ENCODE measurements around the gene MTURN.

The MTURN gene

GRCh38 chr7:30136117-30136731, 1.4 kb downstream of the MTURN start:
- no peak for DNase-seq

- DNase-seq: no peak
These were observed 2.1 kb downstream of the MTURN start for GRCh38 chr7:30136743-30137485.

- DNase-seq: no peak
These were observed 5.1 kb downstream of the MTURN start for GRCh38 chr7:30139836-30140384.

- no peak for DNase-seq
These were observed 5.7 kb downstream of the MTURN start for GRCh38 chr7:30140456-30140855.

GRCh38 chr7:30142710-30143109, 7.9 kb downstream of the MTURN start:
- no peak for DNase-seq

GRCh38 chr7:30143748-30144251, 9.0 kb downstream of the MTURN start:
- no peak for DNase-seq

GRCh38 chr7:30144657-30145306, 10.0 kb downstream of the MTURN start:
- DNase-seq: no peak

- DNase-seq: no peak
These were observed 10.7 kb downstream of the MTURN start for GRCh38 chr7:30145426-30145970.

- peak; percentile 66 for DNase-seq
These were observed 11.4 kb downstream of the MTURN start for GRCh38 chr7:30146127-30146612.

- DNase-seq: no peak
These were observed 12.4 kb downstream of the MTURN start for GRCh38 chr7:30147223-30147622.

GRCh38 chr7:30147785-30148184, 13.0 kb downstream of the MTURN start:
- no peak for DNase-seq

GRCh38 chr7:30148426-30148825, 13.6 kb downstream of the MTURN start:
- no peak for DNase-seq

- DNase-seq: no peak
These were observed 14.2 kb downstream of the MTURN start for GRCh38 chr7:30148951-30149459.

- no peak for DNase-seq
These were observed 15.0 kb downstream of the MTURN start for GRCh38 chr7:30149640-30150272.

GRCh38 chr7:30150711-30151110, 15.9 kb downstream of the MTURN start:
- no peak for DNase-seq

- no peak for DNase-seq
These were observed 19.4 kb downstream of the MTURN start for GRCh38 chr7:30154111-30154587.

- DNase-seq: no peak
These were observed 20.7 kb downstream of the MTURN start for GRCh38 chr7:30155481-30155880.

GRCh38 chr7:30157204-30157603, 22.4 kb downstream of the MTURN start:
- no peak for DNase-seq

GRCh38 chr7:30159163-30159562, 24.4 kb downstream of the MTURN start:
- no peak for DNase-seq

- no peak for DNase-seq
These were observed 24.9 kb downstream of the MTURN start for GRCh38 chr7:30159698-30160143.

GRCh38 chr7:30160329-30160728, 25.5 kb downstream of the MTURN start:
- no peak for DNase-seq

GRCh38 chr7:30162133-30162532, 27.3 kb downstream of the MTURN start:
- no peak for DNase-seq
